T-cell (primary cell): Measurements from ENCODE around the gene FMNL3. TPM values are rescaled to one million over a fixed set of nuclear protein-coding genes. Genes with fewer than 3 reads are reported as not detected.

Experiments
- ATAC-seq, 4 experiments: fragments of 200-7000 bp in 3 of 4; fragments of 150-1000 bp in 1 of 4; cut with Tn5 transposase; replicated peaks in 1 of 4; 1 replicate in 3 of 4; 2 replicates in 1 of 4; pipeline ENCODE4 v1.10.0; 2021; ENCODE audit warnings: moderate library complexity in 3 of 4, mild to moderate bottlenecking in 2 of 4, moderate number of reproducible peaks in 1 of 4
- CTCF ChIA-PET, 2 donors: fragments of 300-600 bp; sonication (Branson Sonifier 250); formaldehyde crosslinking; loops; one replicate each; lab custom pipeline; 2022; ENCODE audit warnings: antibody characterized with exemption in 2 of 2; lab: Charles Lee
- POLR2A ChIA-PET, 2 donors: fragments of 300-600 bp; sonication (Branson Sonifier 250); formaldehyde crosslinking; loops; one replicate each; lab custom pipeline; 2022; ENCODE audit warnings: antibody characterized with exemption in 2 of 2; lab: Charles Lee
- DNase-seq, 35 experiments: peaks; one replicate each; pipeline versions ENCODE4 v3.0.0 to v3.0.0-alpha.2; 2013 to 2023
- H3K27ac ChIP-seq: one replicate; pipeline ENCODE4 v1.5.1; 2013; ENCODE audit warnings: low read length
- H3K27me3 ChIP-seq, 2 experiments: replicated peaks in 1 of 2; 1 replicate in 1 of 2; 2 replicates in 1 of 2; pipeline versions ENCODE4 v1.6.1 to v1.7.0; 2013; ENCODE audit warnings: low read length in 1 of 2, mixed read lengths in 1 of 2; ENCODE audit not compliant: control insufficient read depth in 2 of 2, insufficient read depth in 2 of 2; ENCODE audit errors: extremely low read depth in 1 of 2
- H3K36me3 ChIP-seq, 2 donors: 1 replicate in 1 of 2; 2 replicates in 1 of 2; pipeline versions ENCODE4 v1.6.1 to v1.7.0; 2013; ENCODE audit warnings: low read length in 1 of 2; ENCODE audit not compliant: control insufficient read depth in 2 of 2, insufficient read depth in 1 of 2; ENCODE audit errors: extremely low read depth in 1 of 2
- H3K4me1 ChIP-seq, 2 experiments: 1 replicate in 1 of 2; 2 replicates in 1 of 2; pipeline versions ENCODE4 v1.6.1 to v1.7.0; 2013; ENCODE audit warnings: low read length in 2 of 2, mixed read lengths in 1 of 2; ENCODE audit not compliant: insufficient read depth in 2 of 2, control insufficient read depth in 1 of 2; ENCODE audit errors: extremely low read depth in 1 of 2
- H3K4me3 ChIP-seq, 2 donors: 1 replicate in 1 of 2; 2 replicates in 1 of 2; pipeline versions ENCODE4 v1.5.1 to v1.7.0; 2013; ENCODE audit warnings: mild to moderate bottlenecking in 2 of 2, low read length in 1 of 2, moderate library complexity in 1 of 2; ENCODE audit not compliant: control insufficient read depth in 1 of 2; ENCODE audit errors: extremely low read depth in 1 of 2
- H3K9me3 ChIP-seq: 2 replicates; pipeline ENCODE4 v1.7.0; 2013
- H3K27ac Mint-ChIP-seq, 2 donors: one replicate each; pipeline ENCODE4 v1.8.0; 2020 to 2021; ENCODE audit warnings: mild to moderate bottlenecking in 2 of 2, mixed read lengths in 2 of 2
- H3K27me3 Mint-ChIP-seq, 2 donors: one replicate each; pipeline ENCODE4 v1.8.0; 2021 to 2022; ENCODE audit warnings: mixed read lengths in 2 of 2
- H3K36me3 Mint-ChIP-seq: one replicate; pipeline ENCODE4 v1.8.0; 2021; ENCODE audit warnings: mixed read lengths
- H3K4me1 Mint-ChIP-seq, 3 donors: one replicate each; pipeline ENCODE4 v1.8.0; 2020 to 2022; ENCODE audit warnings: mixed read lengths in 3 of 3, mild to moderate bottlenecking in 1 of 3
- H3K4me3 Mint-ChIP-seq, 3 donors: one replicate each; pipeline ENCODE4 v1.8.0; 2020 to 2022; ENCODE audit warnings: mild to moderate bottlenecking in 3 of 3, mixed read lengths in 3 of 3, moderate library complexity in 3 of 3
- H3K9me3 Mint-ChIP-seq, 3 donors: one replicate each; pipeline ENCODE4 v1.8.0; 2020 to 2022; ENCODE audit warnings: mixed read lengths in 3 of 3
- WGBS: methylation state at CpG from one replicate; pipeline ENCODE4 v1.1.5; 2013; ENCODE audit warnings: missing lambda C conversion rate; ENCODE audit not compliant: insufficient coverage; 5-methylcytosine and 5-hydroxymethylcytosine counted together
- total RNA-seq, 35 experiments: library from RNA in 6 of 35; stranded (reverse) in 6 of 35; fragments of 120-200 nt in 1 of 35; gene quantifications; one replicate each; pipeline versions ENCODE4 v1.2.1 to v1.2.4 and lab custom pipeline; 2013 to 2026

FMNL3 gene
- total RNA-seq, 5 donors from 2014 or later (not counting 1 experiment from before 2014, with no cell fraction given): 34.2 to 45.5 (median 41.1) TPM

GRCh38 chr12:49624921-49625577 is 82.2 kb downstream of the FMNL3 start:
- peak overlapping the region; percentile 62 to 78 for H3K27ac Mint-ChIP-seq
- WGBS: 63% methylated on average over 3 of the region's 4 CpGs
- no peaks in the 10 kb centered on the region for H3K27me3 Mint-ChIP-seq
- Histone ChIP-seq H3K4me1 (peaks cover 17 to 30% of the 10 kb centered on the region in 2 experiments), H3K27ac (peak overlapping the region; percentile 28), H3K4me3 (no peak overlapping the region), H3K27me3 (no peaks in the 10 kb centered on the region), H3K36me3 (no peaks in the 10 kb centered on the region), H3K9me3 (no peaks in the 10 kb centered on the region)
- H3K4me1 Mint-ChIP-seq: peaks cover 21 to 29% (median 28%) of the 10 kb centered on the region in 3 donors
- ChIA-PET POLR2A (interaction anchor here (0.6 to 1.0 kb wide), 2 partner anchors 81 to 395 kb away, joined by 3 to 4 read pairs; no protein-coding TSS in a partner anchor), CTCF (interaction anchor here in 1 of 2 donors (0.6 to 1.4 kb wide), 2 partner anchors 116 to 218 kb away, joined by 3 read pairs; partner anchors contain the start of gene TMBIM6)
- no peaks in the 10 kb centered on the region for H3K36me3 Mint-ChIP-seq
- peak overlapping the region; percentile 44 to 85 (median 55) for H3K4me3 Mint-ChIP-seq
- DNase-seq (peak in 1 of 35 experiments; percentile 17), ATAC-seq (no peak)
- no peaks in the 10 kb centered on the region for H3K9me3 Mint-ChIP-seq

DNA sequence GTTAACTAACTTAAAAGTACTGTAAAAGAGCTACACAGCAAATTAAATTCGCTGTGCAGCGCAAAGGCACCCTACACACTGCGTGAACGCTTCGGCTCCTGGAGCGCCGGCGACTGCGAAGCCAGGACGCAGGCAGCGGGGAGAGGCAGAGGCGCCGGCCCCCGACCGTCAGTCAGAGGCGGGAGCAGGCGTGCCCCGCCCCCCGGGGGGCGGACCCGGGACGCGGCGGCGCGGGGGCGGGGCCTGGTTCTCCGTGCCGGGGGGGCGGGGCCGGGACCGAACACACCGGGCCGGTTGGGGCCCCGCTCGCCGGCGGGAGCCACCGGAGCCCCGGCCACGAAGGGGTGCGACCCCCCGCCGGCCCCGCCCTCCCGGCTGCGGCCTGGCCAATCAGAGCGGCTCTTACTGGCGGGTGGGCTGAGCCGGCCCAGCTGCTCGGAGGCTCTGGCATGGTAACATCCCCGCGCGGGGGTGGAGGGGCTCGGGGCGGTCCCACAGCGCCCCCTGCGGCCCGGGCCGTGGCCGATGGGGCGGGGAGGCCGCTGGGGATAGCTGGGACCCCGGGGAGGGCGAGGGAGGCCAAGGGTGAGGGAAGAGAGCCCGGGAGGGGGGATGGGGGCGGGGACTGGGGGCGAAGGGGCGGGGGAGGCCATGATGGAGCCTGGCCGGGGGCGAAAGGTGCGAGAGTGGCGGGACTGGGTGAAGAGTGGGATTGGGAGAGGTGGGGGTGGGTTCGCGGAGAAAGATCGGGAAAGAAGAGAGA is 83.9 kb downstream of the FMNL3 start, which contains the start of gene PRPF40B:
Gene PRPF40B, plus strand, starts transcription at position 420 of the 763 bp plus-strand sequence. Its CDS starts 30 bp downstream, at position 450.
- Histone ChIP-seq H3K36me3 (no peaks in the 10 kb centered on the region), H3K4me1 (peaks cover 17 to 30% of the 10 kb centered on the region in 2 experiments), H3K4me3 (peak within 1 kb of the TSS; percentile 66 to 74), H3K9me3 (no peaks in the 10 kb centered on the region), H3K27me3 (no peaks in the 10 kb centered on the region), H3K27ac (peak within 1 kb of the TSS; percentile 57)
- H3K4me1 Mint-ChIP-seq: peaks cover 21 to 29% (median 28%) of the 10 kb centered on the region in 3 donors
- CTCF ChIA-PET: interaction anchor here (0.5 to 1.6 kb wide), 15 partner anchors 11 to 318 kb away, joined by 3 to 11 read pairs (median 4); partner anchors contain the start of genes SPATS2 (in 1 of the 2) and TMBIM6 (in 1 of the 2)
- DNase-seq (peak; percentile 75 to 91 (median 83)), ATAC-seq (peak; percentile 82 to 87 (median 84))
- no peaks in the 10 kb centered on the region for H3K36me3 Mint-ChIP-seq
- under 1% methylated on average over 49 of the region's 76 CpGs for WGBS
- peak within 1 kb of the TSS; percentile 89 to 92 for H3K27ac Mint-ChIP-seq
- POLR2A ChIA-PET: interaction anchor here (0.6 kb wide), 3 partner anchors 118 to 773 kb away, joined by 3 to 4 read pairs (median 3); no protein-coding TSS in a partner anchor
- peaks cover 0 to 10% of the 10 kb centered on the region in 2 donors for H3K27me3 Mint-ChIP-seq
- H3K9me3 Mint-ChIP-seq: no peaks in the 10 kb centered on the region
- peak within 1 kb of the TSS; percentile 83 to 86 (median 85) for H3K4me3 Mint-ChIP-seq

GRCh38 chr12:49622501-49623141 is 84.6 kb downstream of the FMNL3 start:
- ATAC-seq: peak; percentile 18 to 43 (median 31)
- no peaks in the 10 kb centered on the region for H3K9me3 Mint-ChIP-seq

GRCh38 chr12:49621651-49622500 is 85.3 kb downstream of the FMNL3 start:
- Mint-ChIP-seq H3K4me3 (peak overlapping the region; percentile 83 to 86 (median 85)), H3K4me1 (peaks cover 21 to 29% (median 28%) of the 10 kb centered on the region in 3 donors), H3K36me3 (no peaks in the 10 kb centered on the region), H3K27me3 (peaks cover 0 to 11% of the 10 kb centered on the region in 2 donors), H3K9me3 (no peaks in the 10 kb centered on the region), H3K27ac (peak overlapping the region; percentile 89 to 92)
- Histone ChIP-seq H3K27me3 (peaks cover 0 to 6% of the 10 kb centered on the region in 2 experiments), H3K36me3 (no peaks in the 10 kb centered on the region), H3K4me3 (peak overlapping the region; percentile 66 to 74), H3K27ac (peak overlapping the region; percentile 56), H3K9me3 (no peaks in the 10 kb centered on the region), H3K4me1 (peaks cover 17 to 30% of the 10 kb centered on the region in 2 experiments)
- 3% methylated on average over 9 of the region's 33 CpGs for WGBS
- no peak for ATAC-seq
- POLR2A ChIA-PET: interaction anchor here in 1 of 2 donors (0.7 kb wide), 1 partner anchor 43 kb away, joined by 3 read pairs; no protein-coding TSS in a partner anchor
- CTCF ChIA-PET: interaction anchor here (0.7 to 1.6 kb wide), 7 partner anchors 12 to 255 kb away, joined by 3 to 8 read pairs (median 4); partner anchors contain the start of gene SPATS2 (in 1 of the 2)
- DNase-seq: peak in 5 of 35 experiments; percentile 20 to 30 (median 29)

More at GRCh38 chr12:49622501-49623141, 84.6 kb downstream of the FMNL3 start:
- ChIA-PET CTCF (interaction anchor here (0.5 to 1.6 kb wide), 17 partner anchors 11 to 317 kb away, joined by 3 to 11 read pairs (median 4); partner anchors contain the start of genes SPATS2 (in 1 of the 2) and TMBIM6 (in 1 of the 2)), POLR2A (interaction anchor here (0.6 to 0.7 kb wide), 3 partner anchors 44 to 772 kb away, joined by 3 to 4 read pairs (median 3); no protein-coding TSS in a partner anchor)
- Mint-ChIP-seq H3K4me1 (peaks cover 21 to 29% (median 28%) of the 10 kb centered on the region in 3 donors), H3K27ac (peak overlapping the region; percentile 89 to 92), H3K27me3 (peaks cover 0 to 11% of the 10 kb centered on the region in 2 donors), H3K4me3 (peak overlapping the region; percentile 83 to 86 (median 85)), H3K36me3 (no peaks in the 10 kb centered on the region)
- WGBS: 1% methylated on average over 18 of the region's 22 CpGs
- DNase-seq: peak in 31 of 35 experiments; percentile 9 to 82 (median 35)
- Histone ChIP-seq H3K4me1 (peaks cover 17 to 30% of the 10 kb centered on the region in 2 experiments), H3K27ac (peak overlapping the region; percentile 56), H3K9me3 (no peaks in the 10 kb centered on the region), H3K36me3 (no peaks in the 10 kb centered on the region), H3K4me3 (peak overlapping the region; percentile 66 to 74), H3K27me3 (peaks cover 0 to 3% of the 10 kb centered on the region in 2 experiments)

GRCh38 chr12:49619286-49619685 is 87.9 kb downstream of the FMNL3 start:
- Mint-ChIP-seq H3K36me3 (no peaks in the 10 kb centered on the region), H3K9me3 (no peaks in the 10 kb centered on the region), H3K4me3 (no peak overlapping the region), H3K27ac (no peak overlapping the region), H3K4me1 (peaks cover 25 to 26% (median 25%) of the 10 kb centered on the region in 3 donors), H3K27me3 (peaks cover 3 to 12% of the 10 kb centered on the region in 2 donors)
- Histone ChIP-seq H3K4me1 (peaks cover 14 to 28% of the 10 kb centered on the region in 2 experiments), H3K9me3 (no peaks in the 10 kb centered on the region), H3K36me3 (no peaks in the 10 kb centered on the region), H3K27me3 (peaks cover 0 to 14% of the 10 kb centered on the region in 2 experiments), H3K27ac (no peak overlapping the region), H3K4me3 (no peak overlapping the region)
- ChIA-PET POLR2A (interaction anchor here (0.6 kb wide), 3 partner anchors 48 to 1633 kb away, joined by 3 read pairs; no protein-coding TSS in a partner anchor), CTCF (interaction anchor here (0.6 to 1.0 kb wide), 4 partner anchors 21 to 296 kb away, joined by 3 to 5 read pairs (median 3); partner anchors contain the start of gene TROAP (in 1 of the 2))
- no CpG with 5 or more reads among the region's 3 CpGs for WGBS
- ATAC-seq (no peak), DNase-seq (no peak)
